Panc1 (cell line): Measurements from ENCODE around the gene AP3S1. TPM values are rescaled to one million over a fixed set of nuclear protein-coding genes. Genes with fewer than 3 reads are reported as not detected.

Experiments used
- ATAC-seq: fragments of 200-7000 bp; cut with Tn5 transposase; 2 replicates; pipeline ENCODE4 v1.9.1; 2020; ENCODE audit warnings: mild to moderate bottlenecking, moderate library complexity
- Bru-seq: library from RNA; stranded (reverse); fragments of 400-500 nt; gene quantifications from one replicate; lab custom pipeline; 2021; lab: Mats Ljungman, UMichigan
- BruChase-seq, 2 experiments: library from RNA; stranded (reverse); fragments of 400-500 nt; gene quantifications; one replicate each; lab custom pipeline; 2021; lab: Mats Ljungman, UMichigan
- BruUV-seq: library from RNA; stranded (reverse); fragments of 400-500 nt; replicated peaks from 2 replicates; lab custom pipeline; 2021; lab: Mats Ljungman, UMichigan
- CTCF ChIA-PET: fragments of 300-600 bp; sonication (Branson Sonifier 250); formaldehyde crosslinking; loops from one replicate; lab custom pipeline; 2022; ENCODE audit warnings: antibody characterized with exemption; lab: Charles Lee
- POLR2A ChIA-PET: fragments of 300-600 bp; sonication (Branson Sonifier 250); formaldehyde crosslinking; loops from one replicate; lab custom pipeline; 2022; ENCODE audit warnings: antibody characterized with exemption; lab: Charles Lee
- DNase-seq: peaks from one replicate; pipeline ENCODE4 v3.0.0-alpha.2; 2010; ENCODE audit warnings: low read depth, low spot score
- H3K27ac ChIP-seq: 2 replicates; pipeline ENCODE4 v1.5.1; 2011; ENCODE audit warnings: mild to moderate bottlenecking, low read length, inconsistent platforms
- H3K27me3 ChIP-seq: fragments of 200-500 bp; sonication (Bioruptor generic); 2 replicates; pipeline ENCODE4 v1.6.0; 2014; ENCODE audit warnings: low read length, inconsistent platforms; ENCODE audit not compliant: control insufficient read depth, insufficient read depth
- H3K36me3 ChIP-seq: fragments of 200-500 bp; sonication (Bioruptor generic); 2 replicates; pipeline ENCODE4 v1.5.1; 2014; ENCODE audit warnings: inconsistent platforms, mild to moderate bottlenecking, low read length, moderate library complexity; ENCODE audit not compliant: control insufficient read depth, insufficient read depth
- H3K4me1 ChIP-seq: 2 replicates; pipeline ENCODE4 v1.5.1; 2011; ENCODE audit warnings: inconsistent platforms, mild to moderate bottlenecking, low read length, moderate library complexity; ENCODE audit not compliant: control insufficient read depth, insufficient read depth
- H3K4me3 ChIP-seq, 2 experiments: 2 replicates each; pipeline ENCODE4 v1.5.1; 2011 to 2012; ENCODE audit warnings: low read depth in 2 of 2, low read length in 2 of 2, mild to moderate bottlenecking in 2 of 2, inconsistent platforms in 1 of 2, moderate library complexity in 1 of 2
- H3K9me3 ChIP-seq: fragments of 200-500 bp; sonication (Bioruptor generic); 2 replicates; pipeline ENCODE4 v1.5.1; 2014; ENCODE audit warnings: low read depth, mild to moderate bottlenecking, inconsistent platforms, low read length, moderate library complexity; ENCODE audit not compliant: control insufficient read depth, insufficient read depth
- POLR2AphosphoS5 ChIP-seq: IDR thresholded peaks from 2 replicates; pipeline ENCODE4 v1.6.1; 2012; ENCODE audit warnings: mild to moderate bottlenecking, low read depth, low read length, moderate library complexity
- SIN3A ChIP-seq: IDR thresholded peaks from 2 replicates; pipeline ENCODE4 v1.6.1; 2012; ENCODE audit warnings: low read depth, mild to moderate bottlenecking, low read length, moderate library complexity, borderline replicate concordance; ENCODE audit not compliant: insufficient read depth
- TCF7L2 ChIP-seq: IDR thresholded peaks from 2 replicates; pipeline ENCODE4 v1.6.1; 2011; ENCODE audit warnings: mild to moderate bottlenecking, low read depth, low read length, inconsistent platforms
- in situ Hi-C: cut with HindIII; loops from 2 replicates; pipeline ENCODE4 v1.10.0; 2016; ENCODE audit warnings: low sequenced_read_pairs, low pct_unique_long_range_greater_than_20kb
- intact Hi-C: fragments of 100-400 bp; cut with micrococcal nuclease; formaldehyde crosslinking; loops from one replicate; pipeline ENCODE4 v1.10.0; 2022; ENCODE audit not compliant: unreplicated experiment
- long read RNA-seq: library from polyadenylated mRNA; unstranded; transcript quantifications from one replicate; pipeline ENCODE4 v2.0.0, GENCODE V29; 2021; ENCODE audit not compliant: unreplicated experiment
- polyA plus RNA-seq: library from polyadenylated mRNA; unstranded; fragments of >200 nt; gene quantifications from one replicate; pipeline ENCODE4 v1.2.1, GENCODE V29; 2012; ENCODE audit warnings: missing spikeins; ENCODE audit not compliant: insufficient read length
- total RNA-seq: library from RNA; stranded (reverse); gene quantifications from one replicate; pipeline ENCODE4 v1.2.1, GENCODE V29; 2021; ENCODE audit not compliant: unreplicated experiment
- TF ChIP-seq, protein P1 (sequence below), 2 experiments: IDR thresholded peaks; 2 replicates each; pipeline ENCODE4 v1.6.1; 2011 to 2012; ENCODE audit warnings: low read depth in 2 of 2, control low read depth in 1 of 2, low read length in 1 of 2, mild to moderate bottlenecking in 1 of 2, moderate library complexity in 1 of 2; ENCODE audit not compliant: insufficient read depth in 1 of 2
- TF ChIP-seq, protein P2 (sequence below): fragments of 450-650 bp; IDR thresholded peaks from 2 replicates; pipeline ENCODE4 v1.5.1; 2017; ENCODE audit warnings: mild to moderate bottlenecking

The AP3S1 gene
- total RNA-seq = 88.8 TPM
- 40.7 TPM for polyA plus RNA-seq
- Bru-seq, nascent RNA = percentile 82 among the genes with signal in this experiment
- BruChase-seq, experiment 1, labeled RNA remaining after a 2-hour chase = percentile 72 among the genes with signal in this experiment
- percentile 67 among the genes with signal in this experiment for BruChase-seq, experiment 2, labeled RNA remaining after a 6-hour chase
- long read RNA-seq, transcript AP3S1-201 (6 exons, 1,730 nt) = major isoform, 112 of 145 reads
- long read RNA-seq, partial matches to known transcripts = 1 of 145 reads
- long read RNA-seq, other reads (novel, unspliced or antisense) = 29 of 145 reads

DNA sequence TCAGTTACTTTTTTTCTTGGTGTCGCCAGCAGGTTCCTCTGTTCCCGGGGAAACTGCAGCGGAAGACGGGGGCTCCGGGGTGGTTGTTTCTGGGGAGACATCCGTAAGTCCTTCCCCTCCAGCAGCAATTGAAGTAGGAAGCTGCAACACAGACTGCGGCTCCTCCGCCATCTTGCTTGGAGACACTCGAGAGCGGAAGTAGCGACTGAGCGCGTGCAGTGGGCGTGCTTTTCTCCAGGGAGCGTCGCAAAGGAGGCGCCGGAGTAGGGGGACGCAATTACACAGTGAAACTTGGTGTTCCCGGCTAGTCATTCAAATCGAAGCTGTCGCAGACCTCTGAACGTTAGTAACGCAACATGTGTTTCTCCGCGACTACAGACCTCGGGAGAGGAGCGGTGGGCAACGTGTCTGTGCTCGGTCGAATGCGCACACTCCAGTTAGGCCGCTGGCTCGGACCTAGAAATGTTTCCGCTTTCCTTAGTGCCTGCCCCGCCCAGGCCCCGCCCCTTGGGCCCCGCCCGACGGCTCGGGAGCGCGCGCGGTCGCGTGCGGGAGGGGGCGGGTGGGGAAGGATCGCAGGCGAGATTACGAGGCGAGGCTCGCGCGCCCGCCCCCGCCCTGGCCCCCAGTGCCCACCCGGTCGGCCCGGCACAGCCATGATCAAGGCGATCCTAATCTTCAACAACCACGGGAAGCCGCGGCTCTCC is at the start of gene AP3S1, which contains the start of gene ATG12:
AP3S1 (plus strand) TSS at position 554 of the 707 bp plus-strand sequence; CDS start at position 657, 103 bp downstream.
ATG12 (minus strand) TSS at position 184 of the 707 bp plus-strand sequence; CDS start at position 171, 13 bp downstream.
- BruUV-seq = no TSS peak

DNA sequence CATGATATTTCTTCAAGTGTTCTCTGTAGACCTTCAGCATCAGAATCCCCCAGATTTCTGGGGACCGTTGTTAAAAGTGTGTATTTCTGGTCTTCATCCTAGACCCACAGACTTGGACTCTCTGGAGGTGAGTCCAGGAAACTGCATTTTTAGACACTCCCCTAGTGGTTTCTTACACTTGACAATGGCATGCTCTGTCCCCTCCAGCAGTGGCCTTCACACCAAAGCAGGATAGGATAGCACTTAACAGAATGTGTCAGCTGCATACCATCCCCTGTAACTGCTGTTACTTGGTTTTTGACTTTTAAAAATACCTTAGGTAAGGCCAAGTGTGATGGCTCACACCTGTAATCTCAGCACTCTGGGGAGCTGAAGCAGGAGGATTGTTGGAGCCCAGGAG is 46.0 kb upstream of the AP3S1 start:
- ChIA-PET POLR2A (no interaction called here), CTCF (no interaction called here)
- Histone ChIP-seq H3K36me3 (no peaks in the 10 kb centered on the region), H3K27ac (no peak overlapping the region), H3K4me1 (no peaks in the 10 kb centered on the region), H3K27me3 (no peaks in the 10 kb centered on the region), H3K9me3 (no peaks in the 10 kb centered on the region), H3K4me3 (no peak overlapping the region)
- TF ChIP-seq, protein P1, sequence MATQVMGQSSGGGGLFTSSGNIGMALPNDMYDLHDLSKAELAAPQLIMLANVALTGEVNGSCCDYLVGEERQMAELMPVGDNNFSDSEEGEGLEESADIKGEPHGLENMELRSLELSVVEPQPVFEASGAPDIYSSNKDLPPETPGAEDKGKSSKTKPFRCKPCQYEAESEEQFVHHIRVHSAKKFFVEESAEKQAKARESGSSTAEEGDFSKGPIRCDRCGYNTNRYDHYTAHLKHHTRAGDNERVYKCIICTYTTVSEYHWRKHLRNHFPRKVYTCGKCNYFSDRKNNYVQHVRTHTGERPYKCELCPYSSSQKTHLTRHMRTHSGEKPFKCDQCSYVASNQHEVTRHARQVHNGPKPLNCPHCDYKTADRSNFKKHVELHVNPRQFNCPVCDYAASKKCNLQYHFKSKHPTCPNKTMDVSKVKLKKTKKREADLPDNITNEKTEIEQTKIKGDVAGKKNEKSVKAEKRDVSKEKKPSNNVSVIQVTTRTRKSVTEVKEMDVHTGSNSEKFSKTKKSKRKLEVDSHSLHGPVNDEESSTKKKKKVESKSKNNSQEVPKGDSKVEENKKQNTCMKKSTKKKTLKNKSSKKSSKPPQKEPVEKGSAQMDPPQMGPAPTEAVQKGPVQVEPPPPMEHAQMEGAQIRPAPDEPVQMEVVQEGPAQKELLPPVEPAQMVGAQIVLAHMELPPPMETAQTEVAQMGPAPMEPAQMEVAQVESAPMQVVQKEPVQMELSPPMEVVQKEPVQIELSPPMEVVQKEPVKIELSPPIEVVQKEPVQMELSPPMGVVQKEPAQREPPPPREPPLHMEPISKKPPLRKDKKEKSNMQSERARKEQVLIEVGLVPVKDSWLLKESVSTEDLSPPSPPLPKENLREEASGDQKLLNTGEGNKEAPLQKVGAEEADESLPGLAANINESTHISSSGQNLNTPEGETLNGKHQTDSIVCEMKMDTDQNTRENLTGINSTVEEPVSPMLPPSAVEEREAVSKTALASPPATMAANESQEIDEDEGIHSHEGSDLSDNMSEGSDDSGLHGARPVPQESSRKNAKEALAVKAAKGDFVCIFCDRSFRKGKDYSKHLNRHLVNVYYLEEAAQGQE (IDR thresholded peaks at IDR 0.05; ENCODE audit: insufficient read depth in 1 of 2, low read depth in 2 of 2, low read length in 1 of 2) = no peak
- TF ChIP-seq POLR2AphosphoS5 (no peak), SIN3A (no peak), TCF7L2 (no peak)
- TF ChIP-seq, protein P2, sequence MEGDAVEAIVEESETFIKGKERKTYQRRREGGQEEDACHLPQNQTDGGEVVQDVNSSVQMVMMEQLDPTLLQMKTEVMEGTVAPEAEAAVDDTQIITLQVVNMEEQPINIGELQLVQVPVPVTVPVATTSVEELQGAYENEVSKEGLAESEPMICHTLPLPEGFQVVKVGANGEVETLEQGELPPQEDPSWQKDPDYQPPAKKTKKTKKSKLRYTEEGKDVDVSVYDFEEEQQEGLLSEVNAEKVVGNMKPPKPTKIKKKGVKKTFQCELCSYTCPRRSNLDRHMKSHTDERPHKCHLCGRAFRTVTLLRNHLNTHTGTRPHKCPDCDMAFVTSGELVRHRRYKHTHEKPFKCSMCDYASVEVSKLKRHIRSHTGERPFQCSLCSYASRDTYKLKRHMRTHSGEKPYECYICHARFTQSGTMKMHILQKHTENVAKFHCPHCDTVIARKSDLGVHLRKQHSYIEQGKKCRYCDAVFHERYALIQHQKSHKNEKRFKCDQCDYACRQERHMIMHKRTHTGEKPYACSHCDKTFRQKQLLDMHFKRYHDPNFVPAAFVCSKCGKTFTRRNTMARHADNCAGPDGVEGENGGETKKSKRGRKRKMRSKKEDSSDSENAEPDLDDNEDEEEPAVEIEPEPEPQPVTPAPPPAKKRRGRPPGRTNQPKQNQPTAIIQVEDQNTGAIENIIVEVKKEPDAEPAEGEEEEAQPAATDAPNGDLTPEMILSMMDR = no peak
- in situ Hi-C loops (no loop called here), intact Hi-C loops (no loop called here)
- no TSS peak for BruUV-seq
- ATAC-seq (no peak), DNase-seq (no peak)

More for the DNA sequence above, at the start of gene AP3S1, which contains the start of gene ATG12:
- peak; percentile 94 for DNase-seq
- Histone ChIP-seq H3K27me3 (no peaks in the 10 kb centered on the region), H3K36me3 (peaks cover 29% of the 10 kb centered on the region), H3K4me1 (peaks cover 24% of the 10 kb centered on the region), H3K27ac (peak within 1 kb of the TSS; percentile 97), H3K9me3 (no peaks in the 10 kb centered on the region), H3K4me3 (peak within 1 kb of the TSS; percentile 82 to 98)
- ChIA-PET POLR2A (interaction anchor here (0.6 kb wide), 1 partner anchor 31 kb away, joined by 7 read pairs; no protein-coding TSS in a partner anchor), CTCF (no interaction called here)
- in situ Hi-C loops (no loop called here), intact Hi-C loops (loop anchor here (5.0 kb wide), 2 partner anchors 196 to 209 kb away; no protein-coding TSS in a partner anchor)
- peak; percentile 94 for ATAC-seq
- TF ChIP-seq, protein P1 (IDR thresholded peaks at IDR 0.05; ENCODE audit: insufficient read depth in 1 of 2, low read depth in 2 of 2, low read length in 1 of 2) = peak in 1 of 2 experiments; percentile 37; a peak in 1 of 4 replicates
- TF ChIP-seq POLR2AphosphoS5 = peak; percentile 88
- TF ChIP-seq, protein P2 = no peak
